Omental fat pad (tissue), 4 donors: ENCODE results near the gene UBE2E3. TPM values are rescaled to one million over a fixed set of nuclear protein-coding genes. Genes with fewer than 3 reads are reported as not detected.
"Not testable (repeated sequence)": the region's sequence is repeated elsewhere in the genome, so short reads cannot be mapped to it uniquely, and the experiment has no call there.

ENCODE experiments used
- ATAC-seq: fragments of 150-250 bp; one replicate; pipeline ENCODE4 v1.9.1; 2016; ENCODE audit warnings: mild to moderate bottlenecking, moderate library complexity; ENCODE audit not compliant: low FRiP score
- DNase-seq: peaks from one replicate; pipeline ENCODE4 v3.0.0-alpha.2; 2019; ENCODE audit warnings: low spot score
- total RNA-seq, 4 donors: library from RNA; depleted of rRNA; stranded (reverse); fragments of >200 nt; gene quantifications; one replicate each; pipeline ENCODE4 v1.1.0, GENCODE V29; 2016
- TF ChIP-seq, protein P1 (sequence below), 3 donors: fragments of 450-650 bp; IDR thresholded peaks; one replicate each; pipeline ENCODE4 v1.5.1; 2016 to 2017; ENCODE audit warnings: antibody characterized with exemption in 3 of 3, mild to moderate bottlenecking in 3 of 3, moderate library complexity in 2 of 3

UBE2E3 gene
- total RNA-seq, 4 donors from 2014 or later, result 46.4 to 63.7 (median 55.7) TPM

DNA sequence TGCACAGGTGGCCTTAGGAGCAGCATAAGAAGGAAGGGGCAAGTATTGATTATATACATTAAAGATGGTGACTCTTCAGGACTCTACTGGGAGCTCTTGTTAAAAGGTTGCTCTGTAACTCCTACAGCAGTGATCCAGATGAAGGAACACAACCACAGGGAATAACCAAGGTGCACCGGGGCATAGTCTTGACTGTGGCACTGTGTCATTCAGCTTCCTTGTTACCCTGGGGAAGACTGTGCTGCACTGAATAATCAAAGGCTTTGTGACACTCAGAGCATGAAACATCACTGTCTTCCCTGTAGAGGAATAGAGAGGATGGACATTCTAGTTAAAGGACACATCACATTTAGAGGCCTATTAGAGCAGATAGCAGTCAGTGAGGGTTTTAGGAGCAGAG, 105.3 kb downstream of the UBE2E3 start:
- ATAC-seq, result no peak
- no peak for DNase-seq
- TF ChIP-seq, protein P1, sequence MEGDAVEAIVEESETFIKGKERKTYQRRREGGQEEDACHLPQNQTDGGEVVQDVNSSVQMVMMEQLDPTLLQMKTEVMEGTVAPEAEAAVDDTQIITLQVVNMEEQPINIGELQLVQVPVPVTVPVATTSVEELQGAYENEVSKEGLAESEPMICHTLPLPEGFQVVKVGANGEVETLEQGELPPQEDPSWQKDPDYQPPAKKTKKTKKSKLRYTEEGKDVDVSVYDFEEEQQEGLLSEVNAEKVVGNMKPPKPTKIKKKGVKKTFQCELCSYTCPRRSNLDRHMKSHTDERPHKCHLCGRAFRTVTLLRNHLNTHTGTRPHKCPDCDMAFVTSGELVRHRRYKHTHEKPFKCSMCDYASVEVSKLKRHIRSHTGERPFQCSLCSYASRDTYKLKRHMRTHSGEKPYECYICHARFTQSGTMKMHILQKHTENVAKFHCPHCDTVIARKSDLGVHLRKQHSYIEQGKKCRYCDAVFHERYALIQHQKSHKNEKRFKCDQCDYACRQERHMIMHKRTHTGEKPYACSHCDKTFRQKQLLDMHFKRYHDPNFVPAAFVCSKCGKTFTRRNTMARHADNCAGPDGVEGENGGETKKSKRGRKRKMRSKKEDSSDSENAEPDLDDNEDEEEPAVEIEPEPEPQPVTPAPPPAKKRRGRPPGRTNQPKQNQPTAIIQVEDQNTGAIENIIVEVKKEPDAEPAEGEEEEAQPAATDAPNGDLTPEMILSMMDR (IDR thresholded peaks at IDR 0.05), result no peak

DNA sequence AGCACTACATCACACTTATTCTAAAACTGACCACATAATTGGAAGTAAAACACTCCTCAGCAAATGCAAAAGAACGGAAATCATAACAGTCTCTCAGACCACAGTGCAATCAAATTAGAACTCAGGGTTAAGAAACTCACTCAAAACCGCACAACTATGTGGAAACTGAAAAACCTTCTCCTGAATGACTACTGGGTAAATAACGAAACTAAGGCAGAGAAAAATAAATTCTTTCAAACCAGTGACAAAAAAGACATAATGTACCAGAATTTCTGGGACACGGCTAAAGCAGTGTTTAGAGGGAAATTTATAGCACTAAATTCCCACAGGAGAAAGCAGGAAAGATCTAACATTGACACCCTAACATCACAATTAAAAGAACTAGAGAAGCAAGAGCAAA, 111.5 kb downstream of the UBE2E3 start:
- ATAC-seq, DNase-seq: not testable (repeated sequence)

DNA sequence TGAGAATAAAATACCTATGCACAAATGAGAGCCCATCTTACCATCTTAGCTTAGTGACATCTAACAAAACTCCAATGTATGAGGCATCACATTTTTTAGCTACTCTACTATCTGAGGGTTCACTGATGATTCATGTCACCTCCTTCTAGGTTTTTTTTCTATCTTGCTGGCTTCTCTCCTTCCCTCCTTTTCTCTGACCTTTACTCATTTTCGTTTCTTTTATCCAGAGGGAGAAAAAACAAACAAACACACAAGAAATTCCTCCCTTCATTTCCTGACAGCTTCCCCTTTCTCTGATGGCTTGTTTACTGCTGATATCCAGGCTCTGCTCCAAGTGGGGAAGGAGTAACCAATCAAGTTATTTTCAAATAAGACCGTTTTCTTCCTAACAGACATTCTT, 115.1 kb downstream of the UBE2E3 start:
- TF ChIP-seq, protein P1 (IDR thresholded peaks at IDR 0.05), result no peak
- ATAC-seq (no peak), DNase-seq (no peak)

DNA sequence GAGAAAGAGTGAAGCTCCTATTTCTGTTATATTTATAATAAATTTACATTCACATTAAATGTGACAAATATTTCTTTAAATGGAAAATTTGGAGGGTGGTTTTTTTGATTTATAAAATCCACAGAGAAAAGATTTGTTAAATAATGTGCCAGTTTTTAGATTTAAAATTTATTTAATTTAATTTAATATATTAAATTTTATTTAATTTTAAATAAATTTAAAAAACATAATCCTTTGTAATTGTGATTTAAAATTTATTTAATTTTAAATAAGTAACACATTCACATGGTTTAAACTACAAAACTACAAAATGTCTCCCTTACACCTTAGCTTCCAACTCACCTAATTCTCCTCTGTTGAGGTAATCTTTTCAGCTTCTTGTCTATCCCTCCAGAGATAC, 123.3 kb downstream of the UBE2E3 start:
- ATAC-seq, result no peak
- no peak for DNase-seq
- TF ChIP-seq, protein P1 (IDR thresholded peaks at IDR 0.05), result no peak

DNA sequence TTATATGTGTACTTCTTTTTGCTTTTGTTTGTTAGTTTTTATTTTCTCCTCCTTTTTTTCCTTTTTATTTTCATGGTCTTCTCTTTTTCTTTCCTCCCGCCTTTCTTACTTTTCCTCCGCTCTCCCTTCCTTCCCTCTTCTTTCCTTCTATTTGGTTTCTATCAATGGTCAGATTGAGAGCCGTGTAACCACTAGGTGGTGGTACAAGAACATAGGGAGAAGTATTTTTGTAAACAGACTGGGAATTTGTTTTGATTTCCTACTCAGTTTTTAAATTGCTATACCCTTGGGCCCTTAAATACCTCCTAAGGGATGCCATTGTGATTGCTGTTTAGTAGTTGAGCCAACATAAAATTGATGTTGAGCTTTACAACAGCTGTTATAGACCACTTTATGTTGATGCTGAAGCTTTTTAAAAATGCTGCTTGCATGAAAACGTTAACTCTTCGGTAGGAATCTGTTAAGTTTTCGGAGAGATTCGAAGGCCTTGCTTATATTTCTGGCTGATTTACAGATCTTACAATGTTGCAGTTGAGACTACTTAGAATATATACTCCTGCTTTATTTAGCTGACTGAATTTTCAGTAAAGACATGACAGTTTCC, 124.2 kb downstream of the UBE2E3 start:
- ATAC-seq (no peak), DNase-seq (no peak)
- TF ChIP-seq, protein P1 (IDR thresholded peaks at IDR 0.05), result no peak

DNA sequence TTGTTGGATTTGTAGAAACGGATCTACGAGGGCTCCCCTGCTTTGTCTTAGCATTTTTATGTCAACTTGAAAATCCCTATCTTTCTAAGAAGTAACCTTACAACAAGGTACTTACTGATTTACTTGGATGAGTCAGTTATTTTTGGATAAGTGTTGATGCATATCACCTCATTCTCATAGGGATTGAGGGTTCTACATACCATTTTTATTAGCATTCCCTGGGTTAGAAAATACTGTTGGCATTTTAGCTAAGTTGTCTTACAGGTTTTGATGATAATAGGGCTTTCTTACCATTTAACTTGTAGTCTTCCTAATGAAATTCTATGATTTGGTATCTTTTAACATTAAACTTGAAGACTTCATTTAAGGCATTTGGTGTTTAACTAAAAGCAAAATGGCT, 125.2 kb downstream of the UBE2E3 start:
- TF ChIP-seq, protein P1 (IDR thresholded peaks at IDR 0.05), result no peak
- ATAC-seq (no peak), DNase-seq (no peak)

DNA sequence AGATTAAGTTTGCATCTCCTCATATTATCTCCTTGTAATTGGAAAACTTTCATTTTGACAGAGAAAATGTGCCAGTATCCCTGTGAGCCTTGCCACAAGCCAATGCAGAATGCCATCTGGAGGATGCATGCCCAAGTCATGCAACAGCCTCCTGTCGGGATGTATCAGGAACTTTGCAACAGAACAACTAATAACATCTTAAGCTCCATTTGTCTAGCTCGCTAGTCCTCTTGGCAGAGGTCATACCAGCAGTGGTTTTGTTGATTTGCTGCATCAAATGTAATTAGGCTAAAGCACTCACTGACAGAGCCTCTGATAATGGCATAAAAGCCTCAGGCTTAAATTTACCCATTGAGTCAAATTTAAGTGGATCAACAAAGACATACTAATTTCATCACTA, 125.8 kb downstream of the UBE2E3 start:
- ATAC-seq, result no peak
- DNase-seq, result no peak
- TF ChIP-seq, protein P1 (IDR thresholded peaks at IDR 0.05), result no peak
